GDM1 (cell line): ENCODE measurements around the gene PCDHA8.
A peak's percentile ranks its signal among the peaks of the same experiment; 100 is the strongest.
"Not testable (repeated sequence)": the region's sequence is repeated elsewhere in the genome, so short reads cannot be mapped to it uniquely, and the experiment has no call there.

Source experiments
- DNase-seq: peaks from one replicate; lab custom pipeline; 2025; lab: John Stamatoyannopoulos, UW

PCDHA8 gene

GRCh38 chr5:140840978-140841962 lies at the start of gene PCDHA8:
Gene PCDHA8 (plus strand): TSS chr5:140841187. CDS start chr5:140841322, 135 bp downstream.
- peak; percentile 16 for DNase-seq

- DNase-seq, result no peak
Observed at GRCh38 chr5:140794595-140795258, 46.3 kb upstream of the PCDHA8 start, which contains the start of gene PCDHA2. Gene PCDHA2 (plus strand): TSS chr5:140794852.

GRCh38 chr5:140795259-140795641 lies 45.7 kb upstream of the PCDHA8 start:
- no peak for DNase-seq

- DNase-seq, result not testable (repeated sequence)
Observed at GRCh38 chr5:140796072-140796717, 44.8 kb upstream of the PCDHA8 start.

- DNase-seq, result no peak
Observed at GRCh38 chr5:140796718-140797095, 44.3 kb upstream of the PCDHA8 start.

- no peak for DNase-seq
Observed at GRCh38 chr5:140800816-140801493, 40.0 kb upstream of the PCDHA8 start, which contains the start of gene PCDHA3. Gene PCDHA3 (plus strand): TSS chr5:140801057.

- DNase-seq, result no peak
Observed at GRCh38 chr5:140801494-140801841, 39.5 kb upstream of the PCDHA8 start.

GRCh38 chr5:140802381-140802780 lies 38.6 kb upstream of the PCDHA8 start:
- DNase-seq, result not testable (repeated sequence)

GRCh38 chr5:140802781-140803271 lies 38.2 kb upstream of the PCDHA8 start:
- DNase-seq, result no peak

- DNase-seq, result no peak
Observed at GRCh38 chr5:140806834-140807775, 33.9 kb upstream of the PCDHA8 start, which contains the start of gene PCDHA4. Gene PCDHA4 (plus strand): TSS chr5:140807068.

GRCh38 chr5:140808241-140808888 lies 32.6 kb upstream of the PCDHA8 start:
- not testable (repeated sequence) for DNase-seq

GRCh38 chr5:140808889-140809291 lies 32.1 kb upstream of the PCDHA8 start:
- no peak for DNase-seq

GRCh38 chr5:140821375-140822280 lies 19.4 kb upstream of the PCDHA8 start, which contains the start of gene PCDHA5:
Gene PCDHA5 (plus strand): TSS chr5:140821613.
- DNase-seq, result no peak

- DNase-seq, result no peak
Observed at GRCh38 chr5:140822281-140822629, 18.7 kb upstream of the PCDHA8 start.

- not testable (repeated sequence) for DNase-seq
Observed at GRCh38 chr5:140822969-140823368, 18.0 kb upstream of the PCDHA8 start.

- DNase-seq, result no peak
Observed at GRCh38 chr5:140823475-140823874, 17.5 kb upstream of the PCDHA8 start.

- no peak for DNase-seq
Observed at GRCh38 chr5:140827704-140828361, 13.2 kb upstream of the PCDHA8 start, which contains the start of gene PCDHA6. Gene PCDHA6 (plus strand): TSS chr5:140827960. CDS start chr5:140828092, 132 bp downstream.

GRCh38 chr5:140828362-140828737 lies 12.6 kb upstream of the PCDHA8 start:
- no peak for DNase-seq
